GM19395 (cell line): ENCODE results near the gene UBE2L3.
"Not testable (repeated sequence)": the region's sequence is repeated elsewhere in the genome, so short reads cannot be mapped to it uniquely, and the experiment has no call there.

ENCODE experiments used
- ATAC-seq: cut with Tn5 transposase; IDR thresholded peaks from one replicate; pipeline ENCODE4 v1.9.1; 2021; ENCODE audit warnings: mild to moderate bottlenecking, moderate library complexity; ENCODE audit not compliant: unreplicated experiment

UBE2L3 gene

GRCh38 chr22:21642584-21643448 lies 75.3 kb downstream of the UBE2L3 start:
- no peak for ATAC-seq

GRCh38 chr22:21643533-21644357 lies 76.2 kb downstream of the UBE2L3 start:
- no peak for ATAC-seq

GRCh38 chr22:21645513-21645912 lies 78.0 kb downstream of the UBE2L3 start:
- ATAC-seq = not testable (repeated sequence)

- ATAC-seq = no peak
These were observed 79.4 kb downstream of the UBE2L3 start for GRCh38 chr22:21646608-21647590.

GRCh38 chr22:21650280-21650679 lies 82.8 kb downstream of the UBE2L3 start:
- ATAC-seq = no peak

- no peak for ATAC-seq
These were observed 83.5 kb downstream of the UBE2L3 start for GRCh38 chr22:21650823-21651520.

GRCh38 chr22:21651521-21652009 lies 84.1 kb downstream of the UBE2L3 start:
- peak; percentile 18 for ATAC-seq

GRCh38 chr22:21652010-21652546 lies 84.6 kb downstream of the UBE2L3 start:
- ATAC-seq = peak; percentile 84

GRCh38 chr22:21652547-21653545 lies 85.3 kb downstream of the UBE2L3 start:
- no peak for ATAC-seq

GRCh38 chr22:21657020-21657359 lies 89.5 kb downstream of the UBE2L3 start:
- no peak for ATAC-seq

GRCh38 chr22:21657360-21658032 lies 90.0 kb downstream of the UBE2L3 start:
- peak; percentile 56 for ATAC-seq

- no peak for ATAC-seq
These were observed 92.5 kb downstream of the UBE2L3 start for GRCh38 chr22:21659864-21660525.

GRCh38 chr22:21660904-21661303 lies 93.4 kb downstream of the UBE2L3 start:
- ATAC-seq = no peak

- no peak for ATAC-seq
These were observed 94.5 kb downstream of the UBE2L3 start for GRCh38 chr22:21661991-21662390.

GRCh38 chr22:21663738-21664137 lies 96.2 kb downstream of the UBE2L3 start:
- ATAC-seq = no peak

- no peak for ATAC-seq
These were observed 97.7 kb downstream of the UBE2L3 start for GRCh38 chr22:21665047-21665851.

GRCh38 chr22:21666786-21667185 lies 99.3 kb downstream of the UBE2L3 start:
- no peak for ATAC-seq
